A549 treated with RU486 at 1 μM for 4 hours (cell line): Measurements from ENCODE around the gene CDC20. TPM values are rescaled to one million over a fixed set of nuclear protein-coding genes. Genes with fewer than 3 reads are reported as not detected.

Experiments
- total RNA-seq: library from RNA; stranded (reverse); fragments of 200-300 nt; extraction: Qiagen RNA extraction; gene quantifications from 5 replicates; pipeline ENCODE4 v1.2.3, GENCODE V29; 2022; ENCODE audit warnings: low read depth

CDC20 gene
- total RNA-seq, result 174 to 213 TPM (median 193 TPM) in 5 replicates

DNA sequence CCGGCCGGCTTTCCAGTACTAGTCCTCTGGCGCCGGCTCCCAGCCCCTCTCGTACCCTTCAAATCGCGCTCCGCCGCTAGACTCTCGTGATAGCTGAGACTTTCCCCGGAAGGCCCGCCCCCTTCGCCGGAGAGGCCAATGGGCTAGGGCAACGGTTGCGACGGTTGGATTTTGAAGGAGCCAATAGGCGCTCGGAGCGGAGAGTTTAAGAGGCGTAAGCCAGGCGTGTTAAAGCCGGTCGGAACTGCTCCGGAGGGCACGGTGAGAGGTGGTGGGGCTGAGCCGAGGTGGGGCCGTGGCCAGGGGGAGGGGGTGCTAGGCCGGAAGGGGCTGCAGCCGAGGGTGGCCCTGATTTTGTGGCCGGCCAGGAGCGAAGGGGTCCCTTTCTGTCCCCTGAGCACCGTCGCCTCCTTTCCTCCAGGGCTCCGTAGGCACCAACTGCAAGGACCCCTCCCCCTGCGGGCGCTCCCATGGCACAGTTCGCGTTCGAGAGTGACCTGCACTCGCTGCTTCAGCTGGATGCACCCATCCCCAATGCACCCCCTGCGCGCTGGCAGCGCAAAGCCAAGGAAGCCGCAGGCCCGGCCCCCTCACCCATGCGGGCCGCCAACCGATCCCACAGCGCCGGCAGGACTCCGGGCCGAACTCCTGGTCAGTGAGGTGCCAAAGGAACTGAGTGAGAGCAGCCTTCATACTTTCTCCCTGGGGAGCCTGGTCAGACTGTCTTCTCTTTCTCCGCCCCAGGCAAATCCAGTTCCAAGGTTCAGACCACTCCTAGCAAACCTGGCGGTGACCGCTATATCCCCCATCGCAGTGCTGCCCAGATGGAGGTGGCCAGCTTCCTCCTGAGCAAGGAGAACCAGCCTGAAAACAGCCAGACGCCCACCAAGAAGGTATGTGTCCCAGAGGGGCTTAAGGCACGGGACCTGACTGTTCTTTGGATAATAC lies at the start of gene CDC20:
TSS of gene CDC20 (plus strand) at position 236 of the 948 bp plus-strand sequence. CDS start at position 471, 235 bp downstream.

GRCh38 chr1:43337588-43337987 lies 21.2 kb upstream of the CDC20 start, which contains the start of gene MPL:
MPL (plus strand) TSS chr1:43337818; CDS start chr1:43337849, 31 bp downstream.

GRCh38 chr1:43367904-43368645 lies 9.3 kb downstream of the CDC20 start, which contains the start of gene ELOVL1:
ELOVL1 (minus strand) TSS chr1:43368011; CDS start chr1:43365609, 2,402 bp downstream.

GRCh38 chr1:43389326-43390313 lies 30.8 kb downstream of the CDC20 start, which contains the start of the genes MED8 and SZT2:
MED8 (minus strand) TSS chr1:43389800; CDS start chr1:43389764, 36 bp downstream.
SZT2 (plus strand) TSS chr1:43389899; CDS start chr1:43389969, 70 bp downstream.

Other genes starting within 250 kb of the CDC20 start
- gene EBNA1BP2, start 186.7 kb upstream of the CDC20 start, total RNA-seq, result 177 to 217 TPM (median 193 TPM) in 5 replicates
- gene CFAP57, start 186.7 kb upstream of the CDC20 start, total RNA-seq, result 0.26 to 0.84 TPM (median 0.29 TPM) in 5 replicates
- not detected in 5 replicates for gene TMEM125, start 89.0 kb upstream of the CDC20 start, total RNA-seq
- not detected in 5 replicates for gene C1orf210, start 73.4 kb upstream of the CDC20 start, total RNA-seq
- 0.03 TPM in 1 of 5 replicates, not detected in the others for gene TIE1, start 58.0 kb upstream of the CDC20 start, total RNA-seq
- gene MPL, start 21.2 kb upstream of the CDC20 start, total RNA-seq, result 0.31 TPM in 1 of 5 replicates, not detected in the others
- gene ELOVL1, start 9.0 kb downstream of the CDC20 start, total RNA-seq, result 138 to 163 TPM (median 143 TPM) in 5 replicates
- gene MED8, start 30.8 kb downstream of the CDC20 start, total RNA-seq, result 34.9 to 41.5 TPM (median 36.7 TPM) in 5 replicates
- gene SZT2, start 30.9 kb downstream of the CDC20 start, total RNA-seq, result 4.9 to 7.9 TPM (median 6.6 TPM) in 5 replicates
- gene HYI, start 95.0 kb downstream of the CDC20 start, total RNA-seq, result 10.8 to 18.9 TPM (median 15.5 TPM) in 5 replicates
- gene PTPRF, start 171.9 kb downstream of the CDC20 start, total RNA-seq, result 84.6 to 111 TPM (median 96.8 TPM) in 5 replicates